ENCODE data around the gene ULK4. TPM values are rescaled to one million over a fixed set of nuclear protein-coding genes. Genes with fewer than 3 reads are reported as not detected.

ULK4 gene
- total and polyA plus RNA-seq, 9 of the 15 experiments (the other 6 are each of a cell fraction or from before 2014, with no cell fraction given): 3.0 to 5.9 (median 3.5) TPM

DNA sequence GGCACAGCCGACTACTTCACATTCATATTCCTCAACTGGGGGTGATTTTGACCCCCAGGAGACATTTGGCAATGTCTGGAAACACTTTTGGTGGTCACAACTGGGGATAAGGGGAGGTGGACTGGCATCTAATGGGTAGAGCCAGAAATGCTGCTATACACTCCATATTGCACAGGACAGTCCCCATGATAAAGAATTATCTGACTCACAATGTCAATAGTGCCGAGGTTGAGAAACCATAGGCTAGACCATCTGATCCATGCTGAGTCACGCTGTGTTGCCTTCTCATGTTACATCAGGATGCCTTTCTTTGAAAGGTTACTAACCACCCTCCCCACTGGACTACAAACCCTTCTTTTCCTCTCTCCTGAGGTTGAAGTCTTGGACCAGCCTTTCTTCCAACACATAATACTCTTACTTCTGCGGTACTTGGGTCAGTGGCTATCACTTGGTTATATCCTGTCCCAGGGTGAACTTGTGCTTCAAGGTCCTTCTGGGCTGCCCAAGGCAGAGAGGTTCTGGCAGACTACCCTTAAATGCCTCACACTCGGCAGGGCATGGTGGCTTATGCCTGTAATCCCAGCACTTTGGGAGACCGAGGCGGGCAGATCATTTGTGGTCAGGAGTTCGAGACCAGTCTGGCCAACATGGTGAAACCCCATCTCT lies 693.8 kb downstream of the ULK4 start (continued):
- TF ChIP-seq ZSCAN32 (CRISPR knock-in tag; IDR thresholded peaks at IDR 0.05): no peak
- TF ChIP-seq TARDBP (IDR thresholded peaks at IDR 0.05): peak; percentile 59; the same call in 1 of the 2 replicates
- TF ChIP-seq ARID1B (IDR thresholded peaks at IDR 0.05): peak; percentile 92
- peak; percentile 53; the same call in 1 of the 2 replicates for TF ChIP-seq TEAD4 (IDR thresholded peaks at IDR 0.05; ENCODE audit: low read length)
- TF ChIP-seq TEAD4 (CRISPR knock-in tag; IDR thresholded peaks at IDR 0.05; ENCODE audit: borderline replicate concordance): no peak
- peak in 1 of 2 experiments; percentile 51; a peak in 1 of 4 replicates for TF ChIP-seq MNT (conservative IDR thresholded peaks at IDR 0.05)
- peak; percentile 93 for TF ChIP-seq ZNF766 (CRISPR knock-in tag; conservative IDR thresholded peaks at IDR 0.05)
- no peak for TF ChIP-seq POLR2AphosphoS2 (IDR thresholded peaks at IDR 0.05; ENCODE audit: low read length)
- TF ChIP-seq C11orf30 (IDR thresholded peaks at IDR 0.05; ENCODE audit: low read depth): peak; percentile 97
- TF ChIP-seq STAT5B (CRISPR knock-in tag; IDR thresholded peaks at IDR 0.05): no peak
- no peak for TF ChIP-seq ATF2 (CRISPR knock-in tag; IDR thresholded peaks at IDR 0.05)

All from K562 (cell line).